GM12878 (cell line): ENCODE results near the gene PRKAG2. TPM values are rescaled to one million over a fixed set of nuclear protein-coding genes. Genes with fewer than 3 reads are reported as not detected.

Experiments
- ATAC-seq: fragments of 200-7000 bp; cut with Tn5 transposase; 3 replicates; pipeline ENCODE4 v1.9.1; 2020; ENCODE audit warnings: mild to moderate bottlenecking, moderate library complexity
- BruUV-seq: library from RNA; stranded (reverse); fragments of 400-500 nt; replicated peaks from 2 replicates; lab custom pipeline; 2021; lab: Mats Ljungman, UMichigan
- CTCF ChIA-PET: fragments of 300-600 bp; sonication (Branson Sonifier 250); formaldehyde crosslinking; extraction: SDS; loops from one replicate; lab custom pipeline; 2021; ENCODE audit warnings: inconsistent platforms; lab: Yijun Ruan, JAX
- POLR2A ChIA-PET: fragments of 350-600 bp; formaldehyde crosslinking; extraction: SDS; loops from one replicate; lab custom pipeline; 2021; ENCODE audit warnings: inconsistent platforms; lab: Charles Lee
- RAD21 ChIA-PET: fragments of 300-600 bp; sonication (Branson Sonifier 250); formaldehyde crosslinking; loops from one replicate; lab custom pipeline; 2023; ENCODE audit warnings: antibody characterized with exemption; ENCODE audit not compliant: unreplicated experiment; lab: Charles Lee
- SMC1A ChIA-PET: fragments of 300-600 bp; sonication (Branson Sonifier 250); formaldehyde crosslinking; loops from one replicate; lab custom pipeline; 2023; ENCODE audit not compliant: unreplicated experiment, uncharacterized antibody; lab: Charles Lee
- DNase-seq: peaks from one replicate; pipeline ENCODE4 v3.0.0-alpha.2; 2011; ENCODE audit warnings: low read depth, low spot score
- FAIRE-seq: peaks from 3 replicates; lab custom pipeline; 2011; peaks lifted over from hg19 to GRCh38; lab: Jason Lieb, UNC
- H2AFZ ChIP-seq: 2 replicates; pipeline ENCODE4 v1.6.0; 2011; ENCODE audit warnings: low read depth, low read length, control low read depth; ENCODE audit not compliant: control insufficient read depth
- H3K27ac ChIP-seq: 2 replicates; pipeline ENCODE4 v1.5.1; 2011; ENCODE audit warnings: control low read depth; ENCODE audit not compliant: control insufficient read depth, insufficient read depth
- H3K27me3 ChIP-seq, 2 experiments: replicated peaks in 1 of 2; 2 replicates each; pipeline versions ENCODE4 v1.6.0 to v1.6.1; 2011; ENCODE audit warnings: low read length in 1 of 2; ENCODE audit not compliant: control insufficient read depth in 2 of 2, insufficient read depth in 2 of 2
- H3K36me3 ChIP-seq, 2 experiments: 2 replicates each; pipeline ENCODE4 v1.5.1; 2011; ENCODE audit warnings: low read length in 1 of 2; ENCODE audit not compliant: control insufficient read depth in 2 of 2, insufficient read depth in 2 of 2
- H3K4me1 ChIP-seq: 2 replicates; pipeline ENCODE4 v1.6.1; 2011; ENCODE audit warnings: mild to moderate bottlenecking, low read length, moderate library complexity, mixed read lengths; ENCODE audit not compliant: control insufficient read depth, insufficient read depth
- H3K4me2 ChIP-seq: 2 replicates; pipeline ENCODE4 v1.6.0; 2011; ENCODE audit warnings: control low read depth; ENCODE audit not compliant: control insufficient read depth, insufficient read depth
- H3K4me3 ChIP-seq: fragments of 200-600 bp; sonication (generic); 2 replicates; pipeline ENCODE4 v1.5.1; 2016
- H3K79me2 ChIP-seq: 2 replicates; pipeline ENCODE4 v1.6.0; 2011; ENCODE audit warnings: low read length; ENCODE audit not compliant: control insufficient read depth, insufficient read depth
- H3K9ac ChIP-seq: 2 replicates; pipeline ENCODE4 v1.8.0; 2011; ENCODE audit warnings: low read length, control low read depth, mixed read lengths; ENCODE audit not compliant: control insufficient read depth, insufficient read depth
- H3K9me3 ChIP-seq: replicated peaks from 3 replicates; pipeline ENCODE4 v1.5.1; 2011; ENCODE audit warnings: mild to moderate bottlenecking, low read length; ENCODE audit not compliant: control insufficient read depth, insufficient read depth
- H4K20me1 ChIP-seq: 2 replicates; pipeline ENCODE4 v1.6.0; 2011; ENCODE audit not compliant: control insufficient read depth, insufficient read depth
- ATF2 ChIP-seq: IDR thresholded peaks from 2 replicates; pipeline ENCODE4 v1.6.1; 2012; ENCODE audit warnings: low read length, inconsistent platforms
- CBX5 ChIP-seq: sonication (generic); IDR thresholded peaks from 2 replicates; pipeline ENCODE4 v1.6.1; 2016; ENCODE audit warnings: low read depth, moderate library complexity, mild to moderate bottlenecking, inconsistent platforms
- ESRRA ChIP-seq: IDR thresholded peaks from 2 replicates; pipeline ENCODE4 v1.6.1; 2012; ENCODE audit warnings: mild to moderate bottlenecking, low read length, improper control_type of control experiment
- HDGF ChIP-seq: fragments of 450-650 bp; IDR thresholded peaks from 2 replicates; pipeline ENCODE4 v1.6.1; 2016; ENCODE audit warnings: antibody characterized with exemption
- JUNB ChIP-seq: IDR thresholded peaks from 2 replicates; pipeline ENCODE4 v1.6.1; 2016; ENCODE audit warnings: antibody characterized with exemption, mild to moderate bottlenecking
- MYB ChIP-seq: fragments of 150-350 bp; IDR thresholded peaks from 2 replicates; pipeline ENCODE4 v1.6.1; 2014; ENCODE audit warnings: mild to moderate bottlenecking, low read depth, low read length, borderline replicate concordance
- NR2C2 ChIP-seq: IDR thresholded peaks from 2 replicates; pipeline ENCODE4 v1.6.1; 2011; ENCODE audit warnings: borderline replicate concordance, low read depth; ENCODE audit not compliant: control insufficient read depth, insufficient read length
- SMAD1 ChIP-seq: fragments of 450-650 bp; IDR thresholded peaks from 2 replicates; pipeline ENCODE4 v1.6.1; 2018; ENCODE audit warnings: mild to moderate bottlenecking, low read depth; ENCODE audit not compliant: partially characterized antibody
- STAT3 ChIP-seq: IDR thresholded peaks from 2 replicates; pipeline ENCODE4 v1.6.1; 2011; ENCODE audit warnings: low read depth, low read length, improper control_type of control experiment
- SUPT20H ChIP-seq: IDR thresholded peaks from 2 replicates; pipeline ENCODE4 v1.6.1; 2011; ENCODE audit warnings: low read depth, mild to moderate bottlenecking, low read length, moderate library complexity, borderline replicate concordance; ENCODE audit not compliant: control insufficient read depth
- TARDBP ChIP-seq: IDR thresholded peaks from 2 replicates; pipeline ENCODE4 v1.6.1; 2016; ENCODE audit warnings: borderline replicate concordance
- ZNF24 ChIP-seq: fragments of 450-650 bp; IDR thresholded peaks from 2 replicates; pipeline ENCODE4 v1.6.1; 2017; ENCODE audit warnings: antibody characterized with exemption, mild to moderate bottlenecking
- ZNF384 ChIP-seq: IDR thresholded peaks from 2 replicates; pipeline ENCODE4 v1.6.1; 2012; ENCODE audit warnings: low read depth, mild to moderate bottlenecking, low read length, improper control_type of control experiment, borderline replicate concordance
- ZSCAN29 ChIP-seq: fragments of 450-650 bp; IDR thresholded peaks from 2 replicates; pipeline ENCODE4 v1.6.1; 2017; ENCODE audit warnings: mild to moderate bottlenecking, moderate library complexity
- WGBS: methylation state at CpG from one replicate; pipeline ENCODE4 v1.1.6; 2016; ENCODE audit warnings: low lambda C conversion rate; ENCODE audit not compliant: insufficient replicate concordance, insufficient coverage; ENCODE audit errors: missing lambda C conversion rate; 5-methylcytosine and 5-hydroxymethylcytosine counted together
- in situ Hi-C: fragments of 300-500 bp; cut with MboI; formaldehyde crosslinking; loops from 9 replicates; pipeline ENCODE4 v1.14.3; 2018; ENCODE audit warnings: mixed read lengths
- intact Hi-C: fragments of 100-400 bp; cut with micrococcal nuclease; formaldehyde crosslinking; loops from one replicate; pipeline ENCODE4 v1.14.2; 2022; ENCODE audit not compliant: unreplicated experiment
- polyA plus RNA-seq, 11 experiments: library from polyadenylated mRNA; depleted of rRNA in 4 of 11; unstranded in 6 of 11; stranded (reverse) in 5 of 11; fragments of >200 nt; fragmentation: Nextera tagmentation in 4 of 11; fragmentation: Illumina TruSeq in 1 of 11; extraction: Ambion mirVana in 4 of 11; extraction: Trizol in 1 of 11; gene quantifications; 1 replicate in 1 of 11; 2 replicates in 10 of 11; pipeline versions ENCODE4 v1.2.1 to v1.2.3, GENCODE V29; 2011 to 2016; ENCODE audit warnings: inconsistent platforms in 2 of 11, missing spikeins in 2 of 11, low read depth in 1 of 11
- total RNA-seq, 4 experiments: library from RNA; depleted of rRNA in 3 of 4; stranded (reverse); fragments of >200 nt in 3 of 4; fragmentation: Illumina TruSeq in 1 of 4; extraction: Trizol in 1 of 4; gene quantifications; 2 replicates each; pipeline versions ENCODE4 v1.2.1 to v1.2.3, GENCODE V29; 2013 to 2021

PRKAG2 gene
- total and polyA plus RNA-seq, 10 of the 15 experiments (the other 5 are each of a cell fraction or from before 2014, with no cell fraction given): 3.4 to 8.9 (median 6.8) TPM

GRCh38 chr7:151674161-151674920, 202.6 kb downstream of the PRKAG2 start:
- Histone ChIP-seq H3K4me1 (no peaks in the 10 kb centered on the region), H2AFZ (no peak overlapping the region), H3K27me3 (no peaks in the 10 kb centered on the region), H3K4me2 (no peak overlapping the region), H3K79me2 (no peaks in the 10 kb centered on the region), H3K9ac (no peak overlapping the region), H3K9me3 (no peaks in the 10 kb centered on the region), H3K27ac (no peak overlapping the region), H3K4me3 (no peak overlapping the region), H4K20me1 (no peaks in the 10 kb centered on the region), H3K36me3 (no peaks in the 10 kb centered on the region)
- BruUV-seq: no TSS peak
- ChIA-PET SMC1A (no interaction called here), POLR2A (interaction anchor here (0.7 kb wide), 1 partner anchor 21 kb away, joined by 3 read pairs; no protein-coding TSS in a partner anchor), CTCF (interaction anchor here (0.6 kb wide), 1 partner anchor 30 kb away, joined by 3 read pairs; no protein-coding TSS in a partner anchor), RAD21 (no interaction called here)
- in situ Hi-C loops: no loop called here
- ATAC-seq (no peak), DNase-seq (no peak), FAIRE-seq (no peak)
- TF ChIP-seq SUPT20H: no peak
- TF ChIP-seq JUNB: no peak
- no peak for TF ChIP-seq TARDBP
- no peak for TF ChIP-seq CBX5
- no peak for TF ChIP-seq SMAD1
- no peak for TF ChIP-seq NR2C2
- no peak for TF ChIP-seq ZNF24
- no peak for TF ChIP-seq ZNF384
- TF ChIP-seq HDGF: no peak
- no peak for TF ChIP-seq ESRRA
- TF ChIP-seq ATF2: no peak
- TF ChIP-seq MYB: no peak
- no peak for TF ChIP-seq STAT3
- TF ChIP-seq ZSCAN29: no peak
- 92% methylated on average over 10 of the region's 10 CpGs for WGBS
- intact Hi-C loops: no loop called here
